Brain microvascular endothelial cell (primary cell): Measurements from ENCODE around the gene A3GALT2.

ENCODE experiments used
- DNase-seq: peaks from one replicate; pipeline ENCODE4 v3.0.0-alpha.2; 2020
- H3K27ac ChIP-seq: fragments of 250-450 bp; sonication (Bioruptor Pico); 2 replicates; pipeline ENCODE4 v1.5.1; 2020; ENCODE audit warnings: mild to moderate bottlenecking, moderate library complexity
- H3K27me3 ChIP-seq: fragments of 250-450 bp; sonication (Bioruptor Pico); replicated peaks from 2 replicates; pipeline ENCODE4 v1.5.1; 2020; ENCODE audit warnings: mild to moderate bottlenecking
- H3K36me3 ChIP-seq: fragments of 250-450 bp; sonication (Bioruptor Pico); replicated peaks from 2 replicates; pipeline ENCODE4 v1.5.1; 2020; ENCODE audit warnings: mild to moderate bottlenecking
- H3K4me3 ChIP-seq: 2 replicates; pipeline ENCODE4 v1.5.1; 2011; ENCODE audit warnings: low read depth, mild to moderate bottlenecking, control low read depth, low read length, moderate library complexity
- CTCF ChIP-seq: IDR thresholded peaks from 2 replicates; pipeline ENCODE4 v1.5.1; 2011; ENCODE audit warnings: low read depth, mild to moderate bottlenecking, moderate library complexity, low read length, control low read depth, inconsistent platforms; ENCODE audit errors: missing control alignments
- in situ Hi-C: cut with HindIII; loops from 2 replicates; pipeline ENCODE4 v1.10.0; 2017; ENCODE audit warnings: low sequenced_read_pairs, low pct_ligation_motif_present

A3GALT2 gene

GRCh38 chr1:33322109-33322508 lies 1.2 kb upstream of the A3GALT2 start:
- in situ Hi-C loops: no loop called here
- DNase-seq: no peak

GRCh38 chr1:33321178-33321577 lies 280 bp upstream of the A3GALT2 start:
- TF ChIP-seq CTCF: no peak
- Histone ChIP-seq H3K27ac (no peak overlapping the region), H3K36me3 (peaks cover 38% of the 10 kb centered on the region), H3K27me3 (no peaks in the 10 kb centered on the region), H3K4me3 (no peak overlapping the region)
- DNase-seq: no peak
- in situ Hi-C loops: no loop called here

More at GRCh38 chr1:33322109-33322508, 1.2 kb upstream of the A3GALT2 start:
- Histone ChIP-seq H3K36me3 (peaks cover 47% of the 10 kb centered on the region), H3K27ac (no peak overlapping the region), H3K27me3 (no peaks in the 10 kb centered on the region), H3K4me3 (no peak overlapping the region)
- TF ChIP-seq CTCF: no peak

GRCh38 chr1:33319949-33320618 lies 814 bp downstream of the A3GALT2 start:
- no peak overlapping the region for H3K4me3 ChIP-seq
- TF ChIP-seq CTCF: no peak
- H3K27me3 ChIP-seq: no peaks in the 10 kb centered on the region
- no peak overlapping the region for H3K27ac ChIP-seq
- peaks cover 27% of the 10 kb centered on the region for H3K36me3 ChIP-seq
- in situ Hi-C loops: no loop called here
- no peak for DNase-seq

GRCh38 chr1:33319186-33319948 lies 1.5 kb downstream of the A3GALT2 start:
- Histone ChIP-seq H3K36me3 (peaks cover 20% of the 10 kb centered on the region), H3K27ac (no peak overlapping the region), H3K4me3 (no peak overlapping the region), H3K27me3 (no peaks in the 10 kb centered on the region)
- DNase-seq: no peak
- in situ Hi-C loops: no loop called here
- no peak for TF ChIP-seq CTCF

GRCh38 chr1:33317946-33318345 lies 3.0 kb downstream of the A3GALT2 start:
- Histone ChIP-seq H3K27ac (no peak overlapping the region), H3K27me3 (no peaks in the 10 kb centered on the region), H3K36me3 (peaks cover 5% of the 10 kb centered on the region), H3K4me3 (no peak overlapping the region)
- in situ Hi-C loops: no loop called here
- DNase-seq: no peak
- no peak for TF ChIP-seq CTCF

GRCh38 chr1:33317354-33317753 lies 3.5 kb downstream of the A3GALT2 start:
- Histone ChIP-seq H3K4me3 (no peak overlapping the region), H3K27ac (no peak overlapping the region), H3K36me3 (no peaks in the 10 kb centered on the region), H3K27me3 (no peaks in the 10 kb centered on the region)
- in situ Hi-C loops: no loop called here
- no peak for DNase-seq
- no peak for TF ChIP-seq CTCF
